ENCODE results near the gene RTCA.

RTCA gene

GRCh38 chr1:100305954-100306353, 39.9 kb downstream of the RTCA start:
- Histone ChIP-seq H3K36me3 (no peaks in the 10 kb centered on the region), H3K4me1 (no peaks in the 10 kb centered on the region), H3K9me3 (no peaks in the 10 kb centered on the region), H3K4me3 (ENCODE audit: low read depth, low read length) (no peak overlapping the region), H3K27me3 (no peaks in the 10 kb centered on the region)
- TF ChIP-seq CTCF (IDR thresholded peaks at IDR 0.05; ENCODE audit: low read depth, low read length) = no peak
- DNase-seq = no peak

- no peaks in the 10 kb centered on the region for H3K27me3 ChIP-seq
- no peak for TF ChIP-seq CTCF (IDR thresholded peaks at IDR 0.05; ENCODE audit: low read depth, low read length)
- no peaks in the 10 kb centered on the region for H3K9me3 ChIP-seq
- H3K4me3 ChIP-seq (ENCODE audit: low read depth, low read length) = no peak overlapping the region
- no peaks in the 10 kb centered on the region for H3K4me1 ChIP-seq
- no peak for DNase-seq
- H3K36me3 ChIP-seq = no peaks in the 10 kb centered on the region
These were observed 40.8 kb downstream of the RTCA start for GRCh38 chr1:100306735-100307313.

- no peaks in the 10 kb centered on the region for H3K4me1 ChIP-seq
- no peak for DNase-seq
- H3K4me3 ChIP-seq (ENCODE audit: low read depth, low read length) = no peak overlapping the region
- no peaks in the 10 kb centered on the region for H3K9me3 ChIP-seq
- peaks cover 5% of the 10 kb centered on the region for H3K27me3 ChIP-seq
- H3K36me3 ChIP-seq = no peaks in the 10 kb centered on the region
- TF ChIP-seq CTCF (IDR thresholded peaks at IDR 0.05; ENCODE audit: low read depth, low read length) = no peak
These were observed 42.8 kb downstream of the RTCA start for GRCh38 chr1:100308777-100309176.

- Histone ChIP-seq H3K4me3 (ENCODE audit: low read depth, low read length) (no peak overlapping the region), H3K9me3 (no peaks in the 10 kb centered on the region), H3K36me3 (no peaks in the 10 kb centered on the region), H3K4me1 (no peaks in the 10 kb centered on the region), H3K27me3 (peaks cover 11% of the 10 kb centered on the region)
- TF ChIP-seq CTCF (IDR thresholded peaks at IDR 0.05; ENCODE audit: low read depth, low read length) = no peak
- no peak for DNase-seq
These were observed 43.8 kb downstream of the RTCA start for GRCh38 chr1:100309863-100310262.

- no peak for TF ChIP-seq CTCF (IDR thresholded peaks at IDR 0.05; ENCODE audit: low read depth, low read length)
- no peak for DNase-seq
- Histone ChIP-seq H3K4me1 (no peaks in the 10 kb centered on the region), H3K9me3 (no peaks in the 10 kb centered on the region), H3K36me3 (no peaks in the 10 kb centered on the region), H3K4me3 (ENCODE audit: low read depth, low read length) (no peak overlapping the region), H3K27me3 (peaks cover 11% of the 10 kb centered on the region)
These were observed 47.4 kb downstream of the RTCA start for GRCh38 chr1:100313382-100313781.

GRCh38 chr1:100316622-100317021, 50.6 kb downstream of the RTCA start:
- Histone ChIP-seq H3K4me3 (ENCODE audit: low read depth, low read length) (no peak overlapping the region), H3K9me3 (no peaks in the 10 kb centered on the region), H3K27me3 (peaks cover 11% of the 10 kb centered on the region), H3K4me1 (no peaks in the 10 kb centered on the region), H3K36me3 (no peaks in the 10 kb centered on the region)
- no peak for DNase-seq
- TF ChIP-seq CTCF (IDR thresholded peaks at IDR 0.05; ENCODE audit: low read depth, low read length) = no peak

Measured in BE2C (cell line).